GM12891 (cell line): Measurements from ENCODE around the gene KCTD15.

Source experiments
- PAX5 ChIP-seq: IDR thresholded peaks from 2 replicates; pipeline ENCODE4 v1.6.1; 2011; ENCODE audit warnings: low read length, moderate library complexity, mild to moderate bottlenecking; ENCODE audit not compliant: insufficient read depth, severe bottlenecking
- POLR2A ChIP-seq: IDR thresholded peaks from 2 replicates; pipeline ENCODE4 v1.6.1; 2011; ENCODE audit warnings: low read depth, low read length, control low read depth
- POLR2AphosphoS5 ChIP-seq: IDR thresholded peaks from 2 replicates; pipeline ENCODE4 v1.6.1; 2011; ENCODE audit warnings: low read depth, low read length, control low read depth
- POU2F2 ChIP-seq: IDR thresholded peaks from 2 replicates; pipeline ENCODE4 v1.6.1; 2011; ENCODE audit warnings: low read depth, mild to moderate bottlenecking, control low read depth, low read length, moderate library complexity
- SPI1 ChIP-seq: IDR thresholded peaks from 2 replicates; pipeline ENCODE4 v1.6.1; 2011; ENCODE audit warnings: low read depth, low read length, control low read depth
- TAF1 ChIP-seq: IDR thresholded peaks from 2 replicates; pipeline ENCODE4 v1.6.1; 2011; ENCODE audit warnings: low read depth, low read length, control low read depth

- TF ChIP-seq POLR2A (no peak), TAF1 (no peak), POLR2AphosphoS5 (no peak), PAX5 (no peak), SPI1 (no peak), POU2F2 (no peak)
These were observed 22.8 kb downstream of the KCTD15 start for GRCh38 chr19:33819506-33819879.
